Endothelial cell of umbilical vein (primary cell): Measurements from ENCODE around the gene COMP.
"Not testable (repeated sequence)": the region's sequence is repeated elsewhere in the genome, so short reads cannot be mapped to it uniquely, and the experiment has no call there.

ENCODE experiments used
- EZH2 ChIP-seq: IDR thresholded peaks from 2 replicates; pipeline ENCODE4 v1.6.1; 2012; ENCODE audit warnings: borderline replicate concordance, low read depth, mild to moderate bottlenecking, moderate library complexity, low read length, inconsistent platforms; ENCODE audit not compliant: severe bottlenecking
- POLR2A ChIP-seq: IDR thresholded peaks from 2 replicates; pipeline ENCODE4 v1.6.1; 2012; ENCODE audit warnings: low read depth, mild to moderate bottlenecking, control low read depth, low read length
- TF ChIP-seq, protein P1 (sequence below), 2 donors: IDR thresholded peaks; 1 replicate in 1 of 2; 2 replicates in 1 of 2; pipeline ENCODE4 v1.5.1; 2011; ENCODE audit warnings: low read length in 2 of 2, mild to moderate bottlenecking in 2 of 2, moderate library complexity in 2 of 2, control low read depth in 1 of 2, inconsistent platforms in 1 of 2, low read depth in 1 of 2; ENCODE audit not compliant: insufficient read depth in 1 of 2; ENCODE audit errors: extremely low read depth in 1 of 2

DNA sequence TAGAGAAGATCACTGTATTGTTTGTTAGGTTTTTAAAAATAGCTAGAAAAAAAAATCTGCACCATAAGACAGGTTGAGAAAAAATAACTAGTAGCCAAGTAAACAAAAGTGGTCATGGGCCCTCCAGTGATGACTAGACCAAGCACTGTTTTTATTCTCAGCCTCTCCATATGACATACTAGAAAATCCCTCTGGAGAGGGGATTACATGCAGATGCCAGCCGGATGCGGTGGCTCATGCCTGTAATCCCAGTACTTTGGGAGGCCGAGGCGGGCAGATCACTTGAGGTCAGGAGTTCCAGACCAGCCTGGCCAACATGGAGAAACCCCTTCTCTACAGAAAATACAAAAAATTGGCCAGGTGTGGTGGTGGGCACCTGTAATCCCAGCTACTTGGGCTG lies 25.5 kb upstream of the COMP start:
- not testable (repeated sequence) for TF ChIP-seq POLR2A, EZH2
- TF ChIP-seq, protein P1, sequence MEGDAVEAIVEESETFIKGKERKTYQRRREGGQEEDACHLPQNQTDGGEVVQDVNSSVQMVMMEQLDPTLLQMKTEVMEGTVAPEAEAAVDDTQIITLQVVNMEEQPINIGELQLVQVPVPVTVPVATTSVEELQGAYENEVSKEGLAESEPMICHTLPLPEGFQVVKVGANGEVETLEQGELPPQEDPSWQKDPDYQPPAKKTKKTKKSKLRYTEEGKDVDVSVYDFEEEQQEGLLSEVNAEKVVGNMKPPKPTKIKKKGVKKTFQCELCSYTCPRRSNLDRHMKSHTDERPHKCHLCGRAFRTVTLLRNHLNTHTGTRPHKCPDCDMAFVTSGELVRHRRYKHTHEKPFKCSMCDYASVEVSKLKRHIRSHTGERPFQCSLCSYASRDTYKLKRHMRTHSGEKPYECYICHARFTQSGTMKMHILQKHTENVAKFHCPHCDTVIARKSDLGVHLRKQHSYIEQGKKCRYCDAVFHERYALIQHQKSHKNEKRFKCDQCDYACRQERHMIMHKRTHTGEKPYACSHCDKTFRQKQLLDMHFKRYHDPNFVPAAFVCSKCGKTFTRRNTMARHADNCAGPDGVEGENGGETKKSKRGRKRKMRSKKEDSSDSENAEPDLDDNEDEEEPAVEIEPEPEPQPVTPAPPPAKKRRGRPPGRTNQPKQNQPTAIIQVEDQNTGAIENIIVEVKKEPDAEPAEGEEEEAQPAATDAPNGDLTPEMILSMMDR (IDR thresholded peaks at IDR 0.05; ENCODE audit: extremely low read depth in 1 of 2, insufficient read depth in 1 of 2, low read depth in 1 of 2, low read length in 2 of 2), result not testable (repeated sequence)
